Measurements from ENCODE around the gene SDR42E1. TPM values are rescaled to one million over a fixed set of nuclear protein-coding genes. Genes with fewer than 3 reads are reported as not detected.

Gene SDR42E1
- total and polyA plus RNA-seq, 9 of the 15 experiments (the other 6 are each of a cell fraction or from before 2014, with no cell fraction given): 0.13 to 1.3 (median 0.42) TPM

DNA sequence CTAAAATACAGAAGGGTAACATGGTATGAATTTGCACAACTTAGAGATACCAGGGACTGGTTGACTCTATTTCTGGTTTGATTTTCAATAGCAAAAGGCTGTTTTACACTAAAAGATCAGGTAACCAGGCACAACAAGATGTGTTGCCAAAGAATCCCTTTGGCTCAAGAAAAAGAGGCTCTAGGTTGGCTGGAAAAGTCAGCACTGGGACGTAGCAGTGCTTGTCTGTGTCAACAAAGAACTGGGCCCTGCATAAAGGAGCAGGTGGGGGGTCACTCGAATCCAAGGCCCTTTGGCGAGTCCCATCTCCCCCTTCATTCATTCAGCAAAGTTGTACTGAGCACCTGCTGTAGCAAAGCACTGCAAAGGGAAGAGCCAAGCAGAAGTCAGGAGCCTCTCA, 18.4 kb downstream of the SDR42E1 start:
- no peak for FAIRE-seq
- ATAC-seq: no peak
- H3K79me2 ChIP-seq (ENCODE audit: control insufficient read depth, insufficient read depth, low read length): no peaks in the 10 kb centered on the region
- H4K20me1 ChIP-seq (replicated peaks; ENCODE audit: control insufficient read depth, insufficient read depth, low read length): no peaks in the 10 kb centered on the region
- H3K9me1 ChIP-seq (ENCODE audit: control insufficient read depth, insufficient read depth, low read length): no peaks in the 10 kb centered on the region
- H3K4me2 ChIP-seq (ENCODE audit: insufficient read depth, low read length): no peak overlapping the region
- ChIA-PET CTCF (ENCODE audit: low intra/inter-chr PET ratio) (no interaction called here), POLR2A (no interaction called here)
- no peak for DNase-seq (ENCODE audit: extremely low read depth in 1 of 4, low spot score in 3 of 4)
- WGBS (ENCODE audit: insufficient coverage, low coverage, missing lambda C conversion rate): 0% methylated on average over 3 of the region's 3 CpGs
- H3K9me3 ChIP-seq (replicated peaks; ENCODE audit: control insufficient read depth, insufficient read depth, low read depth, low read length): no peaks in the 10 kb centered on the region
- intact Hi-C loops (cut with micrococcal nuclease) (no loop called here), in situ Hi-C loops (cut with MboI) (no loop called here)
- no peaks in the 10 kb centered on the region; a peak in 1 of 5 replicates for H3K4me1 ChIP-seq (replicated peaks in 1 of 2; ENCODE audit: control insufficient read depth in 2 of 2, insufficient read depth in 2 of 2, low read length in 2 of 2)
- H3K4me3 ChIP-seq: no peak overlapping the region
- H3K9ac ChIP-seq (ENCODE audit: insufficient read depth in 1 of 2, low read depth in 2 of 2, low read length in 2 of 2): no peak overlapping the region
- no peak overlapping the region for H3K27ac ChIP-seq (ENCODE audit: extremely low read depth, low read depth, low read length)
- H3K36me3 ChIP-seq (ENCODE audit: control insufficient read depth, insufficient read depth, low read length): no peaks in the 10 kb centered on the region
- no peak overlapping the region for H2AFZ ChIP-seq (ENCODE audit: low read depth, low read length)
- H3K27me3 ChIP-seq (ENCODE audit: control insufficient read depth in 2 of 2, insufficient read depth in 2 of 2, low read length in 2 of 2): peaks cover 0 to 11% of the 10 kb centered on the region in 2 experiments; a peak in 3 of 5 replicates
- no TSS peak for BruUV-seq (replicated peaks)
- no peak for TF ChIP-seq ZFPM2 (CRISPR knock-in tag; IDR thresholded peaks at IDR 0.05)
- no peak for TF ChIP-seq NCOA4 (IDR thresholded peaks at IDR 0.05; ENCODE audit: partially characterized antibody)
- no peak for TF ChIP-seq PPARD (CRISPR knock-in tag; IDR thresholded peaks at IDR 0.05)
- TF ChIP-seq ZNF133 (CRISPR knock-in tag; IDR thresholded peaks at IDR 0.05): no peak
- no peak for TF ChIP-seq ATF7 (IDR thresholded peaks at IDR 0.05)
- TF ChIP-seq, protein P1, sequence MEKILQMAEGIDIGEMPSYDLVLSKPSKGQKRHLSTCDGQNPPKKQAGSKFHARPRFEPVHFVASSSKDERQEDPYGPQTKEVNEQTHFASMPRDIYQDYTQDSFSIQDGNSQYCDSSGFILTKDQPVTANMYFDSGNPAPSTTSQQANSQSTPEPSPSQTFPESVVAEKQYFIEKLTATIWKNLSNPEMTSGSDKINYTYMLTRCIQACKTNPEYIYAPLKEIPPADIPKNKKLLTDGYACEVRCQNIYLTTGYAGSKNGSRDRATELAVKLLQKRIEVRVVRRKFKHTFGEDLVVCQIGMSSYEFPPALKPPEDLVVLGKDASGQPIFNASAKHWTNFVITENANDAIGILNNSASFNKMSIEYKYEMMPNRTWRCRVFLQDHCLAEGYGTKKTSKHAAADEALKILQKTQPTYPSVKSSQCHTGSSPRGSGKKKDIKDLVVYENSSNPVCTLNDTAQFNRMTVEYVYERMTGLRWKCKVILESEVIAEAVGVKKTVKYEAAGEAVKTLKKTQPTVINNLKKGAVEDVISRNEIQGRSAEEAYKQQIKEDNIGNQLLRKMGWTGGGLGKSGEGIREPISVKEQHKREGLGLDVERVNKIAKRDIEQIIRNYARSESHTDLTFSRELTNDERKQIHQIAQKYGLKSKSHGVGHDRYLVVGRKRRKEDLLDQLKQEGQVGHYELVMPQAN (IDR thresholded peaks at IDR 0.05; ENCODE audit: borderline replicate concordance): no peak
- TF ChIP-seq NR4A1 (CRISPR knock-in tag; IDR thresholded peaks at IDR 0.05): no peak
- TF ChIP-seq NR4A1 (tag; IDR thresholded peaks at IDR 0.05): no peak
- TF ChIP-seq ZNF253 (CRISPR knock-in tag; conservative IDR thresholded peaks at IDR 0.05): no peak
- no peak for TF ChIP-seq NFE2 (IDR thresholded peaks at IDR 0.05; ENCODE audit: low read depth)
- no peak for TF ChIP-seq CHCHD3 (CRISPR knock-in tag; IDR thresholded peaks at IDR 0.05)
- TF ChIP-seq, protein P2, sequence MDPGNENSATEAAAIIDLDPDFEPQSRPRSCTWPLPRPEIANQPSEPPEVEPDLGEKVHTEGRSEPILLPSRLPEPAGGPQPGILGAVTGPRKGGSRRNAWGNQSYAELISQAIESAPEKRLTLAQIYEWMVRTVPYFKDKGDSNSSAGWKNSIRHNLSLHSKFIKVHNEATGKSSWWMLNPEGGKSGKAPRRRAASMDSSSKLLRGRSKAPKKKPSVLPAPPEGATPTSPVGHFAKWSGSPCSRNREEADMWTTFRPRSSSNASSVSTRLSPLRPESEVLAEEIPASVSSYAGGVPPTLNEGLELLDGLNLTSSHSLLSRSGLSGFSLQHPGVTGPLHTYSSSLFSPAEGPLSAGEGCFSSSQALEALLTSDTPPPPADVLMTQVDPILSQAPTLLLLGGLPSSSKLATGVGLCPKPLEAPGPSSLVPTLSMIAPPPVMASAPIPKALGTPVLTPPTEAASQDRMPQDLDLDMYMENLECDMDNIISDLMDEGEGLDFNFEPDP (CRISPR knock-in tag; IDR thresholded peaks at IDR 0.05): no peak
- TF ChIP-seq, protein P3, sequence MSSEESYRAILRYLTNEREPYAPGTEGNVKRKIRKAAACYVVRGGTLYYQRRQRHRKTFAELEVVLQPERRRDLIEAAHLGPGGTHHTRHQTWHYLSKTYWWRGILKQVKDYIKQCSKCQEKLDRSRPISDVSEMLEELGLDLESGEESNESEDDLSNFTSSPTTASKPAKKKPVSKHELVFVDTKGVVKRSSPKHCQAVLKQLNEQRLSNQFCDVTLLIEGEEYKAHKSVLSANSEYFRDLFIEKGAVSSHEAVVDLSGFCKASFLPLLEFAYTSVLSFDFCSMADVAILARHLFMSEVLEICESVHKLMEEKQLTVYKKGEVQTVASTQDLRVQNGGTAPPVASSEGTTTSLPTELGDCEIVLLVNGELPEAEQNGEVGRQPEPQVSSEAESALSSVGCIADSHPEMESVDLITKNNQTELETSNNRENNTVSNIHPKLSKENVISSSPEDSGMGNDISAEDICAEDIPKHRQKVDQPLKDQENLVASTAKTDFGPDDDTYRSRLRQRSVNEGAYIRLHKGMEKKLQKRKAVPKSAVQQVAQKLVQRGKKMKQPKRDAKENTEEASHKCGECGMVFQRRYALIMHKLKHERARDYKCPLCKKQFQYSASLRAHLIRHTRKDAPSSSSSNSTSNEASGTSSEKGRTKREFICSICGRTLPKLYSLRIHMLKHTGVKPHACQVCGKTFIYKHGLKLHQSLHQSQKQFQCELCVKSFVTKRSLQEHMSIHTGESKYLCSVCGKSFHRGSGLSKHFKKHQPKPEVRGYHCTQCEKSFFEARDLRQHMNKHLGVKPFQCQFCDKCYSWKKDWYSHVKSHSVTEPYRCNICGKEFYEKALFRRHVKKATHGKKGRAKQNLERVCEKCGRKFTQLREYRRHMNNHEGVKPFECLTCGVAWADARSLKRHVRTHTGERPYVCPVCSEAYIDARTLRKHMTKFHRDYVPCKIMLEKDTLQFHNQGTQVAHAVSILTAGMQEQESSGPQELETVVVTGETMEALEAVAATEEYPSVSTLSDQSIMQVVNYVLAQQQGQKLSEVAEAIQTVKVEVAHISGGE (CRISPR knock-in tag; IDR thresholded peaks at IDR 0.05): no peak
